Measurements from ENCODE around the gene PPP3CA.
"Not testable (repeated sequence)": the region's sequence is repeated elsewhere in the genome, so short reads cannot be mapped to it uniquely, and the experiment has no call there.

The PPP3CA gene

DNA sequence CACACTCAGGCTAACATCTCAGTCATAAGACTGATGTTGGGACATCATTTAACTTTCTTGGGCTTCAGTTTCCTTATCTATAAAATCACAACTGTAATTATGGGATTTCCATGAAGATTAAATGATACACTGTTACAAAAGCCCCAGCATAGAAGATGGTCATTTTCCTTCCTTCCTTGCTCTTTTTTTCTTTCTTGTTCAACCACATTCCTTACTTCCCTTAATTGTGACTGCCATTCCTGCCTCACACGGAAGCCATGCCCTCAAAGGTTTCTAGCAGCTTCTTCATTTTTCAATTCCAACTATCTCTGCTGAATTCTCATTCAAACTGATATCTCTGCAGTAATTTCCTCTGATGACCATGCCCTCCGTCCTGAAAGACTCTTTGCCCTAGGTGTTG is 311.8 kb downstream of the PPP3CA start:
- DNase-seq: no peak

DNA sequence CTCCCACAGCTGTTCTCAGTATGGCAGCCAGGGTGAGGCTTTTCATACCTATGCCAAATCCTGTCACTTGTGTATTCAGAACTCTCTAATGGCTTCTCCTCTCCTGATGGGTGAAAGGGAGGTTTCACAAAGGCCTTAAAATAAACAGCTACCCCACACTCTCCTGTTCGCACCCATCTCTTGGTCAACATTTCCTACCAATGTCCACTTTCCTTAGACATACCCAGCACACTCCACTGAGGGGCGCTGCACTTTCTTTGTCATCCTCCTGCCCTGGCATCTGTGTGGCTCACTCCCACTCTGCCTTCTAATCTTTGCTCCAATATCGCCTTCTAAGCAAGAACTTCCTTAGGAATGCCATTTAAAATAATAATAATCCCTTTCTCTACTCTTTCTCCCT is 313.3 kb downstream of the PPP3CA start:
- DNase-seq: peak; percentile 3

DNA sequence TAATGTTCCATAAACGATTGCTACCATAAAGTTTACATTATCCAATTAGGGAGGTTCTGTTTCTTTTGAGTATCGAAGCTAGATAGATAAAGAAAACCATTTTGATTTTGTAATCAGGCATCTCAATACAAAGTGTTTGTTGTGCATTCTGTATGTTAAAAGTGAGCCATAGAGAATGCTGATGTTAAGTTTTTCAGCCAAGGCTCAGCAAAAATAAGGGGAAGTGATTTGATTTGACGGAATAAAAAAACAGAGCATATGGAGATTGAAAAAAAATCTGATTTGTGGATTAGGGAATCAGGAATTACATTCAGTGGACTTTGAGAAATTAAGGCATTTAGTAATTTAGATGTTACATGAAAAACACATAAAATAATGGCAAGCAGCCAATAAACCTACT is 314.8 kb downstream of the PPP3CA start:
- DNase-seq: no peak

DNA sequence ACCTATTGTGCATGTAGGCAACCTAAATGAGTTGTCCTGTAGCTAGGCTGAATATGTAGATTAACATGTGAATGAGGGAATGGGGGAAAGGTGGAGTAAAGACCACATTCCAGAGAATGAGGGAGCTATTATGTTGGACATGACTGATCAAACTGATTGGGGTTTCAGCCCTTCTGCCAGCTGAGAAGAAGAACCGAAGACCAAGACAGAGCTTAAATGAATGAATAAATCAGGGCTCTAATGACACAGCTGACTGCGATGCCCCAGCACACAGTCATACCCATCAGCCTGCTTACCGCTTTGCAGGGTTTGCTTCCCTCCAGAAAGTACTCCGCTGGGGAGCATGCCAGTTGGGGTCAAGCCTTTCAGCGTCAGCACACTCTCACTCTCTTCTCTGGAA is 315.4 kb downstream of the PPP3CA start:
- no peak for DNase-seq

DNA sequence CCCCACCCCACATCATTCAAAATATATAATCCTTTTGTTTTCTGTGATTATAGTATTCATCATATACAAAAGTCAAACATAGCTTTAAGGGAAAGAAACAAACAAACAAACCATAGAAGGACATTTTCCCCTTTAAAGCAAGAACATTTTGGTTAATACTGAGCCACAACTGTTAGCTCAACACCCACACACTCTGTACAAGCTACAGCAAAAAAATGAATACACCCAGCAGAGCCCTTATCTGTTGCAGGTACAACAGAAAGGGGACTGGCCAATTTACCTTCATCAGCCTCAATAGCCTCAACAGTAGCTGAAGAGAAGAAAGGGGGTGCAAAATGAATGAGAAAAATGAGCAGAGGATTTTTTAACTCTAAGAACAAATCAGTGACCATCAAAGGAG is 318.4 kb downstream of the PPP3CA start:
- DNase-seq: no peak

DNA sequence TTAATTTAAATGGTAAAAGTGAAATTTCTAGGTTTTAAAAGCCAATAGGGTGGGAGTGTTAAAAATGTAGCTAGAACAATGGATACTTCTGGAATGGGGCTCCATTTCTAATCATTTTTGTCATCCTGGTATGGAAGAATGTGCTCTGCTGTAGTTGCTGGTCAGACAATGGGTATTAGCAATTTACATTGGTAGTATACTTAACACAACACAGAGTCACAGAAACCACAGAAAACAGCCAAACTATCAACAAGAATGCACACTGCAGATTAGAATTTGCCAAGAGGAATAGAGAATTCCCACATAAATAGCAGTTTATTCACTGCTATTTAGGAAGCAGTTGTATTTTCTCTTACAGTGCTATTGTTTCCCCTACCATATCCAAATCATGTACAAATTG is 319.6 kb downstream of the PPP3CA start:
- no peak for DNase-seq

DNA sequence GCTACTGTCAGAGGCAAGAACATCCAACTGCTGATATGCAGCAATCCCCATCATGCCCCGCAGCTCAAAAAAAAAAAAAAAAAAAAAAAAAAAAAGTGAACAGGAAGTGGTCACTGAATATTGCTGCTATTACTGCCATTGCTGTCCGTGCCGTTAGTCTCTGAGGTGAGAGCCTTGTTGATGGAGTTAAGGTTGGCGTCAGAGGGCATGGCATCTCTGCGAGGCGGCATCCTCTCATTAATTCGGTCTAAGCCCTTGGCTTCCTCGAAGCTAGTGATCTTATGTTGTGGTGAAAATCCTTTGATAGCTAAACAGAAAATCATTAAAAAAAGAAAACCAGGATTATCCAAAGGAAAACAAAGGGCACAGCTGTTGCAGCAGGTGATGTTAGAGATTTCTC is 321.6 kb downstream of the PPP3CA start:
- DNase-seq: no peak

DNA sequence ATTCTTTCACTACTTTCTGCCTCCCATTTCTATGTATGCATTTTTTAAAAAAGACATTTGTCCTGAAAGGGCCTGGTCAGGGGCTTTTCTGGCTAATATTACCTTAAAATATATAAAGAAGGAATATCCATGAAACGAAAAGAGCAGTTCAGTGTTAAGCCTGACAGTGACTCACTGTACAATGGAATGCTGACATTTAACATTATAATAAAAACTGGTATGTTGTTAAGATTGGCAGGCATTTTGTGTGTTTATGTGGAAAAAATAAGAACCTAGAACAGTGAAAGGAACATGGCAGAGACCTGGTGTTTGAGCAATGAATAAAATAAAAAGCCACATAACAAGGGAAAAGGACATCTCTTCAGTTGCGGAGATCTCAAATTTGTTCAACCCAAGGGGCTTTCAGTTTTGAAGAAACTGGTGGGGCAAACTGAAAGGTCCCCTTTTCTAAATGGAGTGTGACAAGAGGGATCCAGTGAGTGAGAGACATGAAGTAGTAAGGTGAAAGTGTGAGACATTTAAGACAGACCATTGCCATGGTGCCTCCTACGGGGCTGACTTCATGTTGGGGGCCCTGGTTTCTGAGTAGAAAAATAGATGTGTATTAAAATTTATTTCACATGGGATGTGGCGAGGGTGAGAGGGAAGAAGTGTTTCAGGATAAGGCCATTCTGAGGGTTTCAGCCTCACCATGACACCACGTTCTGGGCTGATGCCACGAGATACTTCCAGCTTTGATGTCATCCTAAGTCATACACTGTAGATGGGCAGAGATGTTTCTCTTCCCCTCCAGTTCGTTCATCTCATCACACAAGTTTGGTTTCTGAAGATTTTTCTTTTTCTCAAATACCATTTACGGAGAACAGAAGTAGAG is 324.9 kb downstream of the PPP3CA start:
- no peak for DNase-seq

DNA sequence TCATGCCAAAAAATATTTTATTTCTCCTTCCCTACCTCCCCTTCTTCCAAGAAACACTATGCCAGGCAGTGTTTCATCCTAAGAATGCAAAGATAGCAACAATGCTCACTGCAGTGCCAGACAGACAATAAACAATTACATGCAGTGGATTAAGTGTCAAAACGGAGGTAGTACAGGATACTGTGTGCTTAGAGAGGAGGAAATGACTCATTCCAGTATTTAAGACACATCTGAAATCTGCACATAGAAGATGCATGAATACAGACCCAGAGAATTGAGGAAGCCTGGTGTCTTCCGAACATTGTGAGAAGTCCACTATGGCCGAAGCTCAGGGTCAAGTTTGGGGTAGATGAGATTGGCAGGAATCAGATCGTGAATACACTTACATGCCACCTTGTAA is 326.4 kb downstream of the PPP3CA start:
- DNase-seq: no peak

DNA sequence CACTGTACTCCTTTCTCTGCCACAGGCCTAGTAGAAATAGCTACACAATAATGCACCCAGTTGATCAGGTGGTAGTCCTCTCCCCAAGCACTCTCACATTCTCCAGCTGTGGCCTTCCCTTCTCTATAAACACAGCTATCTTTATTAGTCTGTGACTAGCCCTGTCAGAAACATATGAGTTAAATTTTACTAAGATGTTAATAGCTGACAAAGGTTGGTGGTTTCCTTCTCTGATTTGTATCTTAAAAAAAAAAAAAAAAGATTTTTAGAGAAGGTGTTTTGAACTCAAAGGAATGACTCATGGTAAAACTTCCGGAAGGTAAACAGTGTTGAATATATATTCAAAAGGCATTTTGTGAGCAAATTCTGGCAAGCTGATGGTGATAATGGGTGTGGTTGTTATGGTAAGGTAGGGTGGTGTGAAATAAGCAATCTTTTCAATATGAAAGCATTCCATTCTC is 327.4 kb downstream of the PPP3CA start:
- DNase-seq: no peak

DNA sequence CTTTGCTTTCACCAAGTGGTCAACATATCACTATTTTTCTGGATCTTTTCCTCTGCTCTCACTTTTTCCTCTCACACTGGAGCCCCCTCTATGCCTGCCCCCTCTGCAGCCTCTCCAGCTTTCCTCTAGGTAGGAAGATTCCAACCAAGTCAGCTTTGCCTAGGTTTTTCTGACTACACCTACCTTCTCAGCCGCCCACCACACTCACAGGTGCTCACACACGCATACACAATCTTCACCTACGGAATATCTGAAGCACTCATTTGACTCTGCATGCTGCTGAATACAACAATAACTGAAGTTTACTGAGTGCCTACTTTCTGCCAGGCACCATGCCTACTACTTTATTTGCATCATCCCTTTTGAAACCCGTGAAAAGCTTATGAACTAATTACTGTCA is 328.0 kb downstream of the PPP3CA start:
- DNase-seq: no peak

DNA sequence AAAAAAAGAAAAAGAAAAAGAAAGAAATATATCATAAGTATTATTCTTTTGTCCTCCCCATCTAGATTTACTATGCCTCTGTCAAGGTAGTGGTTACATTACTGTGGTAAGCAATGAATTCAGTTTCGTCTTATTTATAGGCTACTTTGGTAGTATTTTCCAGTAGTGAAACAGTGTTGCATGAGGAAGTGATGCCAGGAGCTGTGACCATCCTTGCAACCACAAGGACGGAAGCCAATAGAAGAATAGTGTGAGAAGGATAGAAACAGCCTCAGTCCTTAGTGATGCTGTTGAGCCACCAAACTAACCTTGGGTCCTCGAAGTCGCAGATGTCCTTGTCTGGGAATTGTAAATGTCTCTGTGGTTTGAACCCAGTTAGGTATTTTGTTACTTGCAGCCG is 328.5 kb downstream of the PPP3CA start:
- no peak for DNase-seq

DNA sequence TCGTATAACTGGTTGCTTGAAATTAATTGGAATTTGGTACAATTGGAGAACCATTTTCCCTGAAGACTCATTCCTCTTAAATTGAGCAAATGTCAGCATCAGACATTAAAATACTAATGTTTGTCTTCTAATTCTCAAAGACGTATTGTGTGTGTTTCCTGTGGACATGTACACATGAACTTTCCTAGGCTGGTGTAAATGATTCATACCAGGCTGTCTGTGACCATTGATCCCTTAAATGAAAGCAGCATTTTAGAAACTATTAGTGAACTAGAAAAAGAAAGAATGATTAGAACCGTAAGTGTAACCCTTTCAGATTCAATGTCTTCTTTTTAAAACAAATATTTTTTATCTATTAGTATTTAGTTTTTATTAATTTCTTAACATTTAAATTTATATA is 332.9 kb downstream of the PPP3CA start:
- DNase-seq: no peak

DNA sequence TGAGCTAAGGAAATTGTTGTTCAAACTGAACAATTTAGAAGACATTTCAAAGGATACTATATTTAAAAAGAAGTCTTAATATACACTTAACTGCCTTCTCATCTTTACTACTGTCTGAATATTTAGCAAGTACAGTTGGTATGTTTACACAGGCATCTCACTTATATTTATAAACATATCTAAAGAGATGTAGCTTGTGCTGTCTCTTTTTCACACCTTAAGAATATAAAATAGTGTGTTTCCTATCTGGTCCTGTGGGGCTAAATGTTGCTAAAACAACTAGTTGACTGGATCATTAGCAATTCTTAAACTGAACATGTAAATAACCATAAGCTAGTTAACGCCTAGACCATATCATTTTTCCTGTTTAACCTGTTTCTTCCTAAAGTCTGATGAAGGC is 336.3 kb downstream of the PPP3CA start:
- DNase-seq: no peak

DNA sequence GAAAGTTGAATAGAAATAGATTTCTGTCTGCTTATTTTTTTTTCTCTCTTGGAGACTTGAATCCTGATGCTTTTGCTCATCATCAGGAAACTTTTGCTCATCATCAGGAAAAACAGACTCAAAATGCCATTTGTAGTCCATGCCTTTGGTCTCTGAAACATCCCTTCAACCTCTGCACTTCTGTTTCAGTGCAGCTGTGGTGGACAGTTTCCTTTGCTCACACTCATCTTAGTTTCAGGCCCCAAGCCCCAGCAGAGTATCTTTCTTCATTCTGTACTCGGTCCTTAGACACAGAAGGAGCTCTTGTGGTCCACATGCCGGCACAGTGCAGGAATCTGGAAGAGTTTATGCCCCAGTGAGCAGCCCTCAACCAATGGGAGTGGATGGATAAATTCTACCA is 337.9 kb downstream of the PPP3CA start:
- no peak for DNase-seq

DNA sequence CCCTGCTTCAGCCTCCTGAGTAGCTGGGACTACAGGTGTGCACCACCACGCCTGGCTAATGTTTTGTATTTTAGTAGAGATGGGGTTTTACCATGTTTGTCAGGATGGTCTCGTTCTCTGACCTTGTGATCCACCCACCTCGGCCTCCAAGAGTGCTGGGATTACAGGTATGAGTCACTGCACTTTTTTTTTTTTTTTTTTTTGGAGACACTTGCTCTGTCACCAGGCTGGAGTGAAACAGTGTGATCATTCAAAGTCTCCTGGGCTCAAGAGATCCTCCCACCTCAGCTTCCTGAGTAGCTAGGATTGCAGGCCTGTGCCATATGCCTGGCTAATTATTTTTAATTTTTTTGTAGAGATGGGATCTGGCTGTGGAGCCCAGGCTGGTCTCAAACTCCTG is 338.8 kb downstream of the PPP3CA start:
- no peak for DNase-seq

DNA sequence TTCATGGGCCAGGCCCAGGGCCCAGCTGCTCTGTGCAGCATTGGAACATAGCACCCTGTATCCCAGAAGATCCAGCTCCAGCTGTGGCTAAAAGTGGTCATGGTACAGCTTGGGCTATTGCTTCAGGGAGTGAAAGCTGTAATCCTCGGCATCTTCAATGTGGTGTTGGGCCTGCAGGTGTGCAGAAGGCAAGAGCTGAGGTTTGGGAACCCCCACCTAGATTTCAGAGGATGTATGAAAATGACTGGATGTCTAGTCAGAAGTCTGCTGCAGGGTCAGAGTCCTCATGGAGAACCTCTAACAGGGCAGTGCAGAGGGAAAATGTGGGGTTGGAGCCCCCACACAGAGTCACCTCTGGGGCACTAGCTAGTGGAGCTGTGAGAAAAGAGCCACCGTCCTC is 341.7 kb downstream of the PPP3CA start:
- DNase-seq: no peak

DNA sequence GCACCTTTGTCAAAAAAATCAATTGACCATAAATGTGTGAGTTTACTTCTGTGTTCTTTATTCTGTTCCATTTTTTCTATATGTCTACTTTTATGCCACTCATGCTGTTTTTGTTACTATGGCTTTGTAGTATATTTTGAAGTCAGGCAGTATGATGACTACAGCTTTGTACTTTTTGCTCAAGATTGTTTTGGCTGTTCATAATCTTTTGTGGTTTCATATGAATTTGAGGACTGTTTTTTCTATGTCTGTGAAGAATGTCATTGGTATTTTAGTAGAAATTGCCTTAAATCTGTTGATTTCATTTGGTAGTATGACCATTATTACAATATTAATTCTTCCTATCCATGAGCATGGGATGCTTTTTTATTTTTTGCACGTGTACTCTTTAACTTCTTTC is 346.8 kb downstream of the PPP3CA start:
- no peak for DNase-seq

DNA sequence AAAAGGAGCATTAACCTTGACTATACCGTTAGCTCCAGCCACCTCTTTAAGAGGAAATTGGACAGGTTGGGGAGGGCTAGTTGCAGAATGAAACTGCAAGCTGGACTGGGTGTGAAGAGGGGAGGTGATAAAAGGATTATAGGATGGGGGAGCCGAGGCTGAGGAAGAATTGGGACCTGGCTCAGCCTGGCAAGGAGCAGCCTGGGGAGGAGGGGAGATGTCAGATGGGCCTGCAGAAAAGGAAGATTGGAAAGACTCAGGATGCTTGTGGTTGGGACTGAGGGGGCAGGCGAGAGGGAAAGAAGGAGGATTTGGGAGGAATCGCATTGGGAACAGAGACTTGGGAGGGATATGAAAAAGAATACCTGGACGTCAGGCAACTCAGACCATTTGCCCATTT is 351.7 kb downstream of the PPP3CA start:
- no peak for DNase-seq

DNA sequence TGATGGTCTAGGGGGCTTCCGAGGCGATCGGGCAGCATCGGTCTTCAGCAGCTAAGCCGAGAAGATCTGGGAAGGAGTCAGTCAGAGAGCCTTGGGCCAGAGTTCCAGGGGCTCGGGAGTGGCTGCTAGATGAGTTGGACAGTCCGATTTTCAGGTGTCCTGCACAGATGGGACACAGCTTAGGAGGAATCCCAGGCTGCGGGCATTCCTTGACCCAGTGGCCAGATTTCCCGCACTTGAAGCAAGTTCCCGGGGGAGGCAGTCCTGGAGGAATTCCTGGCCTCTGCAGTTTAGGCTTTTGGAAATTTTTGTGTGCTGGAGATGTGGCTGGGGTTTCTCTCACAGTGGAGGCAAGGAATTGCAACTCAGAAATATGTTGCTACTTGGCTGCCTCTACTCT is 352.3 kb downstream of the PPP3CA start:
- DNase-seq: not testable (repeated sequence)

DNA sequence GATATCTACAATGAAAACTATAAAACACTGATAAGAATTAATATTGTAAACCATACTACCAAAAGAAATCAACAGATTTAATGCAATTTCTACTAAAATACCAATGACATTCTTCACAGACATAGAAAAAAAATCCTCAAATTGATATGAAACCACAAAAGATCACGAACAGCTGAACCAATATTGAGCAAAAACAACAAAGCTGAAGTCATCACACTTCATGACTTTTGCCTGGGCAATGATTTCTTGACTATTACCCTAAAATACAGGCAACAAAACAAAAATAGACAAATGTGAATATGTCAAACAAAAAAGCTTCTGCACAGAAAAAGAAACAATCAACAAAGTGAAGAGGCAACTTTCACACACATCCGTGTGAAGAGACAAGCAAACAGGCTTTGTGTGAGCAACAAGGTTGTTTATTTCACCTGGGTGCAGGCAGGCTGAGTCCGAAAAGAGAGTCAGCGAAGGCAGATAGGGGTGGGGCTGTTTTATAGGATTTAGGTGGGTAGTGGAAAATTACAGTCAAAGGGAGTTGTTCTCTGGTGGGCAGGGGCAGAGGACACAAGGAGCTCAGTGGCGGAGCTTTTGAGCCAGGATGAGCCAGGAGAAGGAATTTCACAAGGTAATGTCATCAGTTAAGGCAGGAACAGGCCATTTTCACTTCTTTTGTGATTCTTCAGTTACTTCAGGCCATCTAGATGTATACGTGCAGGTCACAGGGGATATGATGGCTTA is 355.8 kb downstream of the PPP3CA start:
- not testable (repeated sequence) for DNase-seq

DNA sequence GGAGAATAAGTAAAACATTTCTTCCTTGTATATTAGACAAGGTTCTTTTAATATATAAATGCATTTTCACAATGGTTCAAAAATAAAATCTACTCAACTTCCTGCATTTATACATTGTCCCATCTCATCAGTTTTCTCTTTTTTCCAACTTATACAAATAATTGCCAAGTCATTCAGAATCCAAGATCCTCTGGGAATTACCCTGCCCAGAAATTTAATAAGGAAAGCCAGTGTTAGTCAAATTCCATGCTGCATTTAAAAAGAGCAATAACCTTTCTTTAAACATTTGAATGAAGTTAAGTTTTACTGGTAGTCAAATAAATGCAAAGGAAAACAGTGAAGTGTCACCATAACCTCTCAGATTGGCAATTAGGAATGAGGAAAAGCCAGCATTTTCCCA is 357.9 kb downstream of the PPP3CA start:
- no peak for DNase-seq

DNA sequence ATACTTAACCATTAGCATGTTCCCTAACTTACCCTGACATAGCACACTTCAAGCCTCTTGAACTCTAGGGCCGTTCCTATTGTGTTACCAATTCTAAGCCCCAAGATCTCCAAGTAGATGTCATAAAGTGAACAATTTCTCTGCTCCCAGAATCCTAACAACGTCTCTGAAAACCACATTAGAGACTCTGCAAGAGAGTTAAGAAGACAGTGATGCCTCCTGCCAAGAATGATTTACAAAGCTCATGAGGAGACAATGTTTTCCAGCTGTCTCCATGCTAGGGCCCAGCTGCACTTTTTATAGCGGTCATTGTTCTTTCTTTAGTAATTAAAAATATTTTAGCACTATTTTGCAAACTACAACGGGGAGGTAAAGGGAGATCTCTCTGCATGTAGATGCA is 358.4 kb downstream of the PPP3CA start:
- DNase-seq: no peak

DNA sequence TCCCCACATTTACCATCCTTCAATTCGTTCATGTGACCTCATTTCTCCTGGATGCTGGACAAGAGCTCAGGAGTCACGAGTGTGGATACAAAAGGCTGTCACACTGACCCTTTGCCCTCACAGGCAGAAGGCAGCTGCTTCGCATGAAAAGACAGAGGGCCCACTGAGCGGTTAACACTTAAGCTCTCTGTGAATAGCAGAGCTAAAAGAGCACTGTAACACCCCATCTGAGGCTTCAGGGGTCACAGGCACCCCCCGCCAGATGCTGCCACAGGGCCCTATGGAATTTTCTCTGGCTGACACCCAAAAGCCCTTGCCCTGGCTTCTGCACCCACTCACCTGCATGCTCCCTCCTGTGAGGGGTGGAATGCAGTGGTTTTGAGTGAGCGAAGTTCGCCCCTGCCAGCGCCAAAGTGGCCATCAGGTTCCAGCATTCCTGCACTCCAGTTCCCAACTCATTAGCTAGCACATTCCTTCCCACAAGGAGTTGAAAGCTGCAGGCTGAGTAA is 360.9 kb downstream of the PPP3CA start:
- no peak for DNase-seq
